ENCODE results near the gene CDKN3.

DNA sequence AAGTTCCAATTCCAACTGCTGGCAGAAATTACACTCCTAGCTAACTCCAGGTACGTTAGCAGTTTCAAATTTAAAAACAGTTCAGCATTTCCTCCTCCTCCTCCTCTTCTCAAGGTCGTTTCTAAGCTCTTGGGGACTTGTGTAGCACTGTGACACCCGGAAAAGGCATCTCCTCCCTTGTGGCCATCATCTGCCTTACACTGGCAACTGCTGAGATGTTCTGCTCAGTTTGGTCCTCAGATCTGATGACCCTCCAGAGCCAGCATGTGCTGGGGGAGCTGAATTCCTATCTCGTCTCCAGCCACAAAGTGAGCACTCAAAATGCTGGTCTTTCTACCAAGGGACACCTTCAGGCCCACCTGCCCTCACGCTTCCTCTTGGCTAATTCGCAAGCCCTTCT lies 43.5 kb upstream of the CDKN3 start:
- TF ChIP-seq CTCF (IDR thresholded peaks at IDR 0.05 in 2 of 3, conservative IDR thresholded peaks at IDR 0.05 in 1 of 3; ENCODE audit: borderline replicate concordance in 1 of 3, insufficient read depth in 1 of 3, low read depth in 2 of 3, low read length in 2 of 3): no peak
- no peak for TF ChIP-seq POLR2A (IDR thresholded peaks at IDR 0.05; ENCODE audit: borderline replicate concordance, extremely low read depth, insufficient read depth, insufficient read length)
